ENCODE measurements around the gene NBPF6. TPM values are rescaled to one million over a fixed set of nuclear protein-coding genes. Genes with fewer than 3 reads are reported as not detected.
"Not testable (repeated sequence)": the region's sequence is repeated elsewhere in the genome, so short reads cannot be mapped to it uniquely, and the experiment has no call there.

NBPF6 gene, protein sequence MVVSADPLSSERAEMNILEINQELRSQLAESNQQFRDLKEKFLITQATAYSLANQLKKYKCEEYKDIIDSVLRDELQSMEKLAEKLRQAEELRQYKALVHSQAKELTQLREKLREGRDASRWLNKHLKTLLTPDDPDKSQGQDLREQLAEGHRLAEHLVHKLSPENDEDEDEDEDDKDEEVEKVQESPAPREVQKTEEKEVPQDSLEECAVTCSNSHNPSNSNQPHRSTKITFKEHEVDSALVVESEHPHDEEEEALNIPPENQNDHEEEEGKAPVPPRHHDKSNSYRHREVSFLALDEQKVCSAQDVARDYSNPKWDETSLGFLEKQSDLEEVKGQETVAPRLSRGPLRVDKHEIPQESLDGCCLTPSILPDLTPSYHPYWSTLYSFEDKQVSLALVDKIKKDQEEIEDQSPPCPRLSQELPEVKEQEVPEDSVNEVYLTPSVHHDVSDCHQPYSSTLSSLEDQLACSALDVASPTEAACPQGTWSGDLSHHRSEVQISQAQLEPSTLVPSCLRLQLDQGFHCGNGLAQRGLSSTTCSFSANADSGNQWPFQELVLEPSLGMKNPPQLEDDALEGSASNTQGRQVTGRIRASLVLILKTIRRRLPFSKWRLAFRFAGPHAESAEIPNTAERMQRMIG
- under 1 TPM in 2 of 3 donors, not detected in 1; 0.33 to 0.59 TPM for total RNA-seq

DNA sequence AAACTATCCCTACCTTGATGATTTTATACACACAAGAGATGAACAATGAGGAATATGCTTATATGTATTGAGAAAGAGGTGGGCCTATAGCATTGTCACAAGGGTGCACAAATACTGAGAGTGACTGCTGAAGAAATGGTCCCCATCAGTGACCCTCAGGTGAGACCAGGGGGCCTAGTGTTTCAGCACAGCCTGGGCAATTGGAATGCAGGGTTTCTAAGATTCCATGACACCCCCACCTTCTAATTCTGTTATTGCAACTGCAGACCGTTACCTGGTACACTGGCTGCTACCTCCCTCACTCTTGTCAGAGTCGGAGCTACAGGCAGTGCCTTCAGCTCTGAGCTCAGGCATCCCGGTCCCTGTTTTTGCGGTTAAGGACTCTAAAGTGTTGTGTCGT is at the start of gene NBPF6:
Gene NBPF6, plus strand, starts transcription at position 301 of the 400 bp plus-strand sequence. CDS start 259 bp downstream, outside the sequence.
- DNase-seq (ENCODE audit: low spot score in 2 of 2); H3K27ac ChIP-seq; H3K27me3 ChIP-seq; H3K9me3 ChIP-seq; intact Hi-C loops (cut with DNase I; ENCODE audit: low total_unique reads); H3K4me3 ChIP-seq; H3K36me3 ChIP-seq; H3K4me1 ChIP-seq: not testable (repeated sequence)

DNA sequence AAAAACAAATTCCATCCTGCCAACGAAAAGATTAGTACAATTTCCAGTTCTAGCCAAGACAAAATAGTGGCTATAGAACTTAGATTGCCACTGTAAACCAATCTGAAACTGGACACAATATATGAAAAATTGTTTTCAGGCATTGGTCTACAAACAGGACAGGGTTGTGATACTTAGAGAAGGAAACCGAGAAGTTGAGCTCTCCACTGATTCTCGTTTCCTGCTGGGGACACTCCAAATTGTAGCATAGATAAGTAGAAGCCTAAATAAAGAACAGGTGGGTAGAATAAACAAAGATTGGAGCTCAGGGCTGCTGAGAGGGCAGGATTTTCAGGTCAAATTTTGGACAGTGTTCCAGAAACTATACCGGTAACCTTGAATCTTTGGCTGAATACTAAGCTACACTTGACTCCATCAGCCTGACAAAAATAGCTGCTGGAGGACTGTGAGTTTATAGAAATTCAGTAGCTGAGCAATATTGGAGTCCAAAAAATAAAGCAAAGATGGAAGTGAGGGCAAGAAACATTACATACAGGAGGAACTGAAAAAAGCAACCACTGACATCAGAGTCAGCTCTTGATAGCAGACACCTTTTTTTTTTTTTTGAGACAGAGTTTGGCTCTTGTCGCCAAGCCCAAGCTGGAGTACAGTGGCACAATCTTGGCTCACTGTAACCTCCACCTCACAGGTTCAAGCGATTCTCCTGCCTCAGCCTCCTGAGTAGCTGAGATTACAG is 38.9 kb upstream of the NBPF6 start:
- H3K4me3 ChIP-seq; H3K4me1 ChIP-seq; H3K27me3 ChIP-seq; H3K36me3 ChIP-seq; intact Hi-C loops (cut with DNase I; ENCODE audit: low total_unique reads); H3K27ac ChIP-seq; H3K9me3 ChIP-seq; DNase-seq (ENCODE audit: low spot score in 2 of 2): not testable (repeated sequence)

DNA sequence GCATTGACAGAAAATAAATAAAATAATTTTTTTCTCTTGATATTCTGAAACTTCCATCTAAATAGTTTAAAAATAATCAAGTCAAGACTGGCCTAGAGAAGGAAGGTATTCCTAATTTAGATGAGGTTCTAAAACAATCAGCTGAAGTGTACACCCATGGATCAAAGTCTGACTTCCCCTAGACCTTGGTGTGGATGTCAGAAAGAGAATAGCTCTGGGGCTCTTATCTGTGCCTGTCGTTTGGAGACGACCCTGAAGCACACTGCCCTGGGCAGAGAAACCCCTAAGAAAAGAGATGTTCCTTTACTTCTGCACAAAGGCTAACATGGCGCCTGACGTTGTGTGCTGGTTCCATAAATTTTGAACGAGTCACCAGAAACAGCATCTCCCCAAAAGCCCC is 30.0 kb upstream of the NBPF6 start:
- intact Hi-C loops (cut with DNase I; ENCODE audit: low total_unique reads), result not testable (repeated sequence)

DNA sequence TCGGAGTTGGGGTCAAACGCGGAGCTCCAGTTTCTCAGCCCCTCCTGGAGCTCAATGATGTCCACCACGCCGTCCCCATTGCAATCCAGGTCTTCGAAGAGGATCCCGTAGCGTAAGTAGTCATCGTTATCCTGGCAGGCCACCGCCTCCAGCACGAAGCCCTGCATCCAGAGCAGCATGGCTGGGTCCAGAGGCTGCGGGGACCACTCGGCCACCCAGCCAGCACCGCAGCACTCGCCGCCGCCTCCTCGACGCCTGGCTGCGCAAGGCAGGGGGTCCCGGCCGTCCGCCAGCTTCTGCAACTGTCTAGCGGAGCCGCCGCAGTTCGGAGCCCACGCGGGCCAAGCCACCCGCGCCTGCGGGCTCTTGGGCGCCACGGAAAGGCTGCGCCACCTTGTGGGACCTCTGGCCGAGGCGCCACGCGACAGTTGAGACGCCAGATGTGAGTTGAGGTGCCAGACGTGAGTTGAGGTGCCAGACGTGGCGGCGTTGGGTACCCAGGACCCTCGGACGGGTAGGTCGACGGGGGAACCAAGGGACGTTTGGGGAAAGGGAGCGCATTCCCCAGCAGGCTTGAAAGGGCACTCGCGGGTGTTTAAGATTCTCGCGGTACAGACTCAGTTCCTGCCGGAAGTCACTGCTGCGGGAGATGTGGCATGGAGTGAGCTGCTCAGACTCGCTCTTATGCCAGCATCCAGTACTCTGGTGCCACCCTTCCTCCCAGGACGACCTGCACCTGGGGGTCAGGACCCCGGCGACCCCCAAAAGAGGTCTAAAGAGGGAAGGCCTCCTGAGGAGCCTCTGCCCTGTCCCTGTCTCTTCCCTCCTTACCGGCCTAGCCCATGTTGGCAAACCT is 28.9 kb upstream of the NBPF6 start:
- intact Hi-C loops (cut with DNase I; ENCODE audit: low total_unique reads); H3K27me3 ChIP-seq; H3K4me3 ChIP-seq; H3K9me3 ChIP-seq; H3K36me3 ChIP-seq; H3K27ac ChIP-seq; DNase-seq (ENCODE audit: low spot score in 2 of 2); H3K4me1 ChIP-seq: not testable (repeated sequence)

More for the DNA sequence above, 30.0 kb upstream of the NBPF6 start:
- not testable (repeated sequence) for H3K36me3 ChIP-seq; H3K4me1 ChIP-seq; H3K4me3 ChIP-seq; H3K9me3 ChIP-seq; DNase-seq (ENCODE audit: low spot score in 2 of 2); H3K27ac ChIP-seq; H3K27me3 ChIP-seq

GRCh38 chr1:108426877-108427276 is 23.3 kb upstream of the NBPF6 start:
- DNase-seq (ENCODE audit: low spot score in 2 of 2); H3K4me3 ChIP-seq; H3K9me3 ChIP-seq; H3K27me3 ChIP-seq; H3K4me1 ChIP-seq; H3K27ac ChIP-seq; intact Hi-C loops (cut with DNase I; ENCODE audit: low total_unique reads); H3K36me3 ChIP-seq: not testable (repeated sequence)

DNA sequence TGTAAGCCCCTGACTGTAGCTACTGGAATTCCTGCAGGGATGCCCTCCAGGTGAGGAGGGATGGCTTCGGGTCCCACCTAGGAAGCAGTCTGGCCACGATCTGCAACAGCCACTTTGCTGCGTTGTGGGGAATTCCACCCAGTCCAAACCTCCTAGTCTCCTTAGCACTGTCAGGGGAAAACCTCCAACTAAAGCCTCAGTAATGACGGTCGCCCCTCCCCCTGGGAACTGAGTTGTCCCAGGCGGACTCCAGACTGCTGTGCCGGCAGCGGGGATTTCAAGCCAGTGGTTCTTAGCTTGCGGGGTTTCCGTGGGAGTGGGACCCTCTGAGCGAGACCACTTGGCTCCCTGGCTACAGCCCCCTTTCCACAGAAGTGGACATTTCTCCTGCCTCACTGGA is 18.1 kb upstream of the NBPF6 start:
- DNase-seq (ENCODE audit: low spot score in 2 of 2); H3K9me3 ChIP-seq; intact Hi-C loops (cut with DNase I; ENCODE audit: low total_unique reads); H3K4me3 ChIP-seq; H3K27ac ChIP-seq; H3K4me1 ChIP-seq; H3K36me3 ChIP-seq; H3K27me3 ChIP-seq: not testable (repeated sequence)

DNA sequence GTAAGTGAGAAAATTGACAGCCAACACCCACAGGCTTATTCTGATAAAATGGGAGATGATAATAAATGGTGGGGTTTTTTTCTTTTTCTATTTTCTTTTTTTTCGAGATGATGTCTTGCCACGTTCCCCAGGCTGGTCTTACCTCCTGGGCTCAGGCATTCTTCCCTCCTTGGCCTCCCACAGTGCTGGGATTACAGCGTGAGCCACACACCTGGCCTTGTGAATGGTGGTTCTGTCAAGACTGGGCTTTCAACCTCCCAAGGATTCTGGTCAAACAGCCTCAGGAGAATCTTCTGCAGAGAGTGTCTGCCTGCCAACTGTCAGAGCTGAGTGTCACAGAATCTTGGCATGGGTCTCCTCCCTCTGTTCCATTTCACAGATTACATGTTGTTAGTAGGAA is 16.7 kb upstream of the NBPF6 start:
- H3K36me3 ChIP-seq; H3K27me3 ChIP-seq; H3K4me1 ChIP-seq; H3K4me3 ChIP-seq; DNase-seq (ENCODE audit: low spot score in 2 of 2); intact Hi-C loops (cut with DNase I; ENCODE audit: low total_unique reads); H3K9me3 ChIP-seq; H3K27ac ChIP-seq: not testable (repeated sequence)

DNA sequence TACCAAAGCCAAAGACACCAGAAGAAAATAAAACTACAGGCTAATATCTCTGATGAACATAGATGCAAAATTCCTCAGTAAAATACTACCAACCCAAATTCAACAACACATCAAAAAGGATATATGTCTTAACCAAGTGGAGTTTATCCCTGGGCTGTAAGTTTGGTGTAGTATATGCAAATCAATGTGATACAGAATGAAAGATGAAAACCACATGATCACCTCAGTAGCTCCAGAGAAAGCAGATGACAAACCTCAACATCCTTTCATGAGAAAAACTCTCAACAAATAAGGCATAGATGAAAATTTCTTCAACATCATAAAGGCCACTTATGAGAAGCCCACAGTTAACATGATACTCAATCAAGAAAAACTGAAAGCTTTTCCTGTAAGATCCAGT is 11.6 kb upstream of the NBPF6 start:
- H3K36me3 ChIP-seq; H3K27me3 ChIP-seq; H3K4me3 ChIP-seq; intact Hi-C loops (cut with DNase I; ENCODE audit: low total_unique reads); H3K9me3 ChIP-seq; DNase-seq (ENCODE audit: low spot score in 2 of 2); H3K4me1 ChIP-seq; H3K27ac ChIP-seq: not testable (repeated sequence)

GRCh38 chr1:108454521-108454920 is 4.4 kb downstream of the NBPF6 start:
- H3K36me3 ChIP-seq; H3K27me3 ChIP-seq; DNase-seq (ENCODE audit: low spot score in 2 of 2); intact Hi-C loops (cut with DNase I; ENCODE audit: low total_unique reads); H3K4me1 ChIP-seq; H3K9me3 ChIP-seq; H3K27ac ChIP-seq; H3K4me3 ChIP-seq: not testable (repeated sequence)

DNA sequence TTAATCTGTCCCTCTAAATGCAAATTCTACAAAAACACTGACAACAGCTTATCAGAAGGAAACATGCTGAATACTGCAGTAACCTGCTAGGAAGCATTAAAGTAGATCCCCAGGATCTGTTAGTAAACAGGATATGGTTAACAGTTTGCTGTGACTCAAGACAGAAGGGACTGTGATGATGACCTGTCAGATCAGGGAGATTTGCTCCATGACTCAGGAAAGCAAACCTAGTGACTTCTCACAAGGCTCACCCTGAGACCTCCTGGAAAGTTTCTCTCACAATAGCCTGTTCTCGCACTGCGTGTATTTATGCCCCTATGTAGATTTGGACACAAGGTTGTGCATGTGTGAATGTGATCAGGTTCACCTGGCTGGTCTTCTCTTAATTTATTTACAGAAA is 8.5 kb downstream of the NBPF6 start:
- H3K36me3 ChIP-seq; H3K4me3 ChIP-seq; intact Hi-C loops (cut with DNase I; ENCODE audit: low total_unique reads); H3K27me3 ChIP-seq; H3K9me3 ChIP-seq; H3K27ac ChIP-seq; DNase-seq (ENCODE audit: low spot score in 2 of 2); H3K4me1 ChIP-seq: not testable (repeated sequence)

DNA sequence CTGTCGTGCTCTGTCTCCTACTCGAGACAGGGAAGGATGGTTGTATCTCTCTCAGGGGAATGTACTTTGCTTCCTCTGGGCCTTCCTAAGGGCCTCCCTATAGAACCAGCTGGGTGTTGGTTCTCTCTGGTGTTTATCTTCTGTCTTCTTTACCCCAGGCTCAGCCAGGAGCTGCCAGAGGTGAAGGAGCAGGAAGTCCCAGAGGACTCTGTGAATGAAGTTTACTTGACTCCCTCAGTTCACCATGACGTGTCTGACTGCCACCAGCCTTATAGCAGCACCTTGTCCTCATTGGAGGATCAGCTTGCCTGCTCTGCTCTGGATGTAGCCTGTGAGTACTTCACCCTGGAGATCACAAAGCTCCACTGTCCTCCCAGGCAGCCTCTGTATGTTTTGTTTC is 11.6 kb downstream of the NBPF6 start:
- H3K4me1 ChIP-seq; H3K27ac ChIP-seq; DNase-seq (ENCODE audit: low spot score in 2 of 2); H3K9me3 ChIP-seq; H3K36me3 ChIP-seq; intact Hi-C loops (cut with DNase I; ENCODE audit: low total_unique reads); H3K4me3 ChIP-seq; H3K27me3 ChIP-seq: not testable (repeated sequence)

DNA sequence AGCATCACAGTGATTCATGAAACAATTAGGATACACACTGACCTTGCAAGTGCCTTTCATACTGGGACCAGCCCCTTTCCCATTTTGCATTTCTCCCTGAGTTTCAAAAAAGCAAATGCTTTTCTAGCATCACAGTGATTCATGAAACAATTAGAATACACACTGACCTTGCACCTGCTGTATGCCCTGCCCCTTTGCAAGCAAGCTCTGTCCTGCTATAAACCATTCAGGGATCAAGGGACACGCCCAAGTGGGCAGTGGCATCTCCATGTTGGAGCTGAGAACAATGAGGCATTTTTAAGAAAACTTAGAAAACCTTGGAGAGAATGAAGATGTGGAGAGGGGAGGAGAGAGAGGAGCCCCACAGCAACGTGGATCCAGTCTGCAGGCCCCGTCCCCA is 13.8 kb downstream of the NBPF6 start:
- H3K36me3 ChIP-seq; H3K9me3 ChIP-seq; DNase-seq (ENCODE audit: low spot score in 2 of 2); H3K27me3 ChIP-seq; H3K4me1 ChIP-seq; H3K4me3 ChIP-seq; H3K27ac ChIP-seq; intact Hi-C loops (cut with DNase I; ENCODE audit: low total_unique reads): not testable (repeated sequence)

DNA sequence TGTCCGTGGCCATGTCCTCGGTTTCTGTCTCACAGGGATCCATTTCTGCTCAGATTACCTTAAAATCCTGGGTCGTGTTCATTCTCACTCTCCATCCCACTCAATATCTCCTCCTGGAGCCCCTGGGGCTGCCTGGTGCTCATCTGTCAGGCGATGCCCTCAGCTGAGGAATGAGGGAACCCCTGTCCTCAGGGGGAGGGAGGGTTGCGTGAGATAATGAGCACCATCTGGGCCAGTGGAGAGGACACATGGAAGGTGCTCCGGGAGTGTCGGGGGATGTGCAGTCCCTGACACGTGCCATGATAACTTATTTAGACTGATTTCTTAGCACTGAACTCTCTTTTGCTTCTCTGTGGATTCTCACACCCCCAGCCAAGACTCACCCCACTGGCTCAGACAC is 16.0 kb downstream of the NBPF6 start:
- H3K36me3 ChIP-seq; H3K9me3 ChIP-seq; H3K4me1 ChIP-seq; H3K4me3 ChIP-seq; intact Hi-C loops (cut with DNase I; ENCODE audit: low total_unique reads); H3K27ac ChIP-seq; H3K27me3 ChIP-seq; DNase-seq (ENCODE audit: low spot score in 2 of 2): not testable (repeated sequence)

Data from breast epithelium (tissue), 4 donors.